Measurements from ENCODE around the gene TAF1B. TPM values are rescaled to one million over a fixed set of nuclear protein-coding genes. Genes with fewer than 3 reads are reported as not detected.

The TAF1B gene
- total RNA-seq, 2 donors from 2014 or later = 15.3 to 19.9 TPM

- ATAC-seq = peak; percentile 57
- Mint-ChIP-seq H3K36me3 (ENCODE audit: low read depth) (peaks cover 2% of the 10 kb centered on the region), H3K27me3 (peaks cover 55% of the 10 kb centered on the region), H3K4me1 (peaks cover 14% of the 10 kb centered on the region), H3K4me3 (peak overlapping the region; percentile 94), H3K27ac (peak overlapping the region; percentile 56)
- DNase-seq = peak in 1 of 3 donors; percentile 54
- H3K9me3 ChIP-seq (ENCODE audit: control insufficient read depth, low read length, poor library complexity, severe bottlenecking) = no peaks in the 10 kb centered on the region
Observed at GRCh38 chr2:9950521-9951271, 107.4 kb downstream of the TAF1B start.

GRCh38 chr2:9951272-9951521, 107.9 kb downstream of the TAF1B start:
- DNase-seq (no peak), ATAC-seq (no peak)
- H3K27ac Mint-ChIP-seq = no peak overlapping the region
- peaks cover 2% of the 10 kb centered on the region for H3K36me3 Mint-ChIP-seq (ENCODE audit: low read depth)
- H3K27me3 Mint-ChIP-seq = peaks cover 50% of the 10 kb centered on the region
- H3K4me3 Mint-ChIP-seq = peak overlapping the region; percentile 94
- peaks cover 14% of the 10 kb centered on the region for H3K4me1 Mint-ChIP-seq
- no peaks in the 10 kb centered on the region for H3K9me3 ChIP-seq (ENCODE audit: control insufficient read depth, low read length, poor library complexity, severe bottlenecking)

DNA sequence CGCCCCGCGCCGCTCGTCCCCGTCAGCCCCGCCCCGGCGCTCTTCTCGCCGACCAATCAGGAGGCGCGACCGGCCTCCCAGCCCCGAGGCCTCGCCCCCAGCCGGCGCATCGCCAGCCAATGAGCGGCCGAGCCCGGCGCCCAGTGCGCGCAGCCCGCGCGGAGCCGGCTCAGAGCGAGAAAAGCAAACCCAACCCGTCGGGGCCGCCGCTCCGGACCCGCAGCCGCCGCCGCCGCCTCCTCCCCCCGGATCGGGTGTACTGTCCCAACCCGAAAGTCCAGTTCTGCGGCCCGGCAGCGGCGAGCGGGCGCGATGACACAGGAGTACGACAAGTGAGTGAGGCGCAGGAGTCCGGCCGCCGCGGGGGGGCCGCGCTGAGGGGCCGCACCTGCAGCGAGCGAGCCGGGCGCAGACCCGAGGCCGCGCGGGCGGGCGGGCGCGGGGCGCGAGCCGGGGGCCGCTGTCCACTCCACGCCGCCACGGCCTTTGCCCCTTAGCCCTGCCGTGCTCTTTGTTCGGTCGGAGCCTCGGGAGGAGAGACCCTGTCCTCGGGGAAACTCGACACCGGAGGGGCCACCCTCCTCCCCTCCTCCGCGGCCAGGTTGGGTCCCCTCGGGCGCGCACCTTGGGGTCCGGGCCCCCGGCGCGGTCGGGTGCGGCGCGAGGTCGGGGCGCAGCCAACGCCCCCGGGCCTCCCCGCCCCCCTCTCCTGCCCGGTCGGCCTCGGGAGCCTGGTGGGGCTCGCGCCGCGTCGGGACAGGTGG, 108.4 kb downstream of the TAF1B start, which contains the start of gene GRHL1:
Gene GRHL1 (plus strand): TSS at position 172 of the 764 bp plus-strand sequence. CDS start 141 bp downstream, at position 313.
- Mint-ChIP-seq H3K27ac (no peak within 1 kb of the TSS), H3K4me1 (peaks cover 14% of the 10 kb centered on the region), H3K27me3 (peaks cover 47% of the 10 kb centered on the region), H3K4me3 (peak within 1 kb of the TSS; percentile 94), H3K36me3 (ENCODE audit: low read depth) (peaks cover 2% of the 10 kb centered on the region)
- DNase-seq (peak; percentile 90 to 94 (median 91)), ATAC-seq (peak; percentile 94)
- no peaks in the 10 kb centered on the region for H3K9me3 ChIP-seq (ENCODE audit: control insufficient read depth, low read length, poor library complexity, severe bottlenecking)

GRCh38 chr2:9952286-9952737, 109.0 kb downstream of the TAF1B start:
- Mint-ChIP-seq H3K36me3 (ENCODE audit: low read depth) (peaks cover 2% of the 10 kb centered on the region), H3K27me3 (peaks cover 47% of the 10 kb centered on the region), H3K27ac (no peak overlapping the region), H3K4me3 (peak overlapping the region; percentile 94), H3K4me1 (peaks cover 14% of the 10 kb centered on the region)
- H3K9me3 ChIP-seq (ENCODE audit: control insufficient read depth, low read length, poor library complexity, severe bottlenecking) = no peaks in the 10 kb centered on the region
- DNase-seq = no peak
- ATAC-seq = no peak

- Mint-ChIP-seq H3K36me3 (ENCODE audit: low read depth) (peaks cover 2% of the 10 kb centered on the region), H3K4me1 (peaks cover 14% of the 10 kb centered on the region), H3K27me3 (peaks cover 51% of the 10 kb centered on the region), H3K27ac (no peak overlapping the region), H3K4me3 (peak overlapping the region; percentile 94)
- no peak for ATAC-seq
- no peak for DNase-seq
- H3K9me3 ChIP-seq (ENCODE audit: control insufficient read depth, low read length, poor library complexity, severe bottlenecking) = no peaks in the 10 kb centered on the region
Observed at GRCh38 chr2:9952856-9953503, 109.7 kb downstream of the TAF1B start.

GRCh38 chr2:9954136-9954535, 110.9 kb downstream of the TAF1B start:
- no peak overlapping the region for H3K27ac Mint-ChIP-seq
- H3K9me3 ChIP-seq (ENCODE audit: control insufficient read depth, low read length, poor library complexity, severe bottlenecking) = no peaks in the 10 kb centered on the region
- ATAC-seq = no peak
- peaks cover 44% of the 10 kb centered on the region for H3K27me3 Mint-ChIP-seq
- H3K4me3 Mint-ChIP-seq = no peak overlapping the region
- H3K4me1 Mint-ChIP-seq = peaks cover 14% of the 10 kb centered on the region
- H3K36me3 Mint-ChIP-seq (ENCODE audit: low read depth) = peaks cover 2% of the 10 kb centered on the region
- DNase-seq = no peak

- Mint-ChIP-seq H3K27me3 (peaks cover 27% of the 10 kb centered on the region), H3K36me3 (ENCODE audit: low read depth) (peaks cover 2% of the 10 kb centered on the region), H3K27ac (no peak overlapping the region), H3K4me3 (no peak overlapping the region), H3K4me1 (peaks cover 5% of the 10 kb centered on the region)
- H3K9me3 ChIP-seq (ENCODE audit: control insufficient read depth, low read length, poor library complexity, severe bottlenecking) = no peaks in the 10 kb centered on the region
- ATAC-seq = no peak
- no peak for DNase-seq
Observed at GRCh38 chr2:9958057-9958456, 114.8 kb downstream of the TAF1B start.

DNA sequence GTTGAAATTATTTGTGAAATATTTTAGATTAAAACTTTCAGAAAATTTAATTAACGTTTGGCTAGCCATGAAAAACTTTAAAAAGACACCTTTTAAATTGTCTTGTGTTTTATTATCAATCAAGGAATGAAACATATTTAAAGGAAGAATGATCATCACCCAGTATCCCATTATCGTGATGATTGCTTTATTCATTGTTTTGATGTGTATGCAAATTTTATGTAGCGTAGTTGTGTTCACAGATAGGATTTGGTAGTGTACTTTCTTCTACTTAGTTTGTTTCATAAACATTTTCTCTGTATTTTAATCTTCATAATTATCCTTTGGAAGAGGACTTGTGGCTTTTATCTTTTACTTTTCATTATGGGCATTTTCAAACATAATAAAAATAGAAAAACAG, 116.0 kb downstream of the TAF1B start:
- ATAC-seq (no peak), DNase-seq (no peak)
- Mint-ChIP-seq H3K27me3 (peaks cover 18% of the 10 kb centered on the region), H3K36me3 (ENCODE audit: low read depth) (peaks cover 2% of the 10 kb centered on the region), H3K4me1 (peaks cover 5% of the 10 kb centered on the region), H3K27ac (no peak overlapping the region), H3K4me3 (no peak overlapping the region)
- no peaks in the 10 kb centered on the region for H3K9me3 ChIP-seq (ENCODE audit: control insufficient read depth, low read length, poor library complexity, severe bottlenecking)

DNA sequence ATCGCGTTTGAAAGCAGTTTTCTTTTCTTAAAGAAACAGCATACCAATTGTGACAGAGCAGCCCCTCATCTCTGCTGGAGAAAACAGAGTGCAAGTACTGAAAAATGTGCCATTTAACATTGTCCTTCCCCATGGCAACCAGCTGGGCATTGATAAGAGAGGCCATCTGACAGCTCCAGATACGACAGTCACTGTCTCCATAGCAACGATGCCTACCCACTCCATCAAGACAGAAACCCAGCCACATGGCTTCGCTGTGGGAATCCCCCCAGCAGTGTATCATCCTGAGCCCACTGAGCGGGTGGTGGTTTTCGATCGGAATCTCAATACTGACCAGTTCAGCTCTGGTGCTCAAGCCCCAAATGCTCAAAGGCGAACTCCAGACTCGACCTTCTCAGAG, 117.7 kb downstream of the TAF1B start:
- Mint-ChIP-seq H3K36me3 (ENCODE audit: low read depth) (peaks cover 2% of the 10 kb centered on the region), H3K27me3 (peaks cover 11% of the 10 kb centered on the region), H3K27ac (no peak overlapping the region), H3K4me1 (peaks cover 10% of the 10 kb centered on the region), H3K4me3 (no peak overlapping the region)
- ATAC-seq = no peak
- no peaks in the 10 kb centered on the region for H3K9me3 ChIP-seq (ENCODE audit: control insufficient read depth, low read length, poor library complexity, severe bottlenecking)
- DNase-seq = no peak

- Mint-ChIP-seq H3K27ac (no peak overlapping the region), H3K27me3 (peaks cover 5% of the 10 kb centered on the region), H3K36me3 (ENCODE audit: low read depth) (peaks cover 2% of the 10 kb centered on the region), H3K4me3 (no peak overlapping the region), H3K4me1 (peaks cover 10% of the 10 kb centered on the region)
- DNase-seq (no peak), ATAC-seq (no peak)
- H3K9me3 ChIP-seq (ENCODE audit: control insufficient read depth, low read length, poor library complexity, severe bottlenecking) = no peaks in the 10 kb centered on the region
Observed at GRCh38 chr2:9964334-9964980, 121.2 kb downstream of the TAF1B start.

DNA sequence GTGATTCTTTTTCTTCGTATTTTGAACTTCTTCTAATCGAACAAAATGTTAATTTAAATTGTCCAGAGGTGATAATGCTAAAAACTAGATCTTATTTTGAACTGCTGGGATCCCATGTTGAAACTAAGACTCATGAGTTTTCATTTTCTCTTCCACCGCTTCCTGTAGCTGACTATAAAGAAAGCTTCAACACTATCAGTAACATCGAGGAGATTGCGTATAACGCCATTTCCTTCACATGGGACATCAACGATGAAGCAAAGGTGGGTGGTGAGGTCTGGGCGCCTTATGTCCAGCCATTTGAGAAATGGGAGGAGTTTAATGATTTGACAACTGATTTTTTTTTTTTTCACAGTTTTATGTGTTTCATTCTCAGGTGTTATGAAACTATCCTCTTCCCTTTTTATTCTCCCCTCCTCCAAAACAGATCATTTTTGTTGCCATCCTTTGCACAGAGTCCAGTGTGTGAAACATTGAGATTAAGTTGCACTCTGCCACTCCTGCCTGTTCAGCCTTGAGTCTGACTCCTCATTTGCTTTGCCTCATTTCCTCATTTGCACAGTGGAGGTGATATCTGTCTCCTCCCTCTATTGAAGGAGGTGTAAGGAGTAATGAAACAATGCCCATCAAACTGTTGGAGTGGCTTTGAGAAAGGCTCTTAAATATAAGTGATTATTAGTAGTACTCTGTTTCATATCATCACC, 122.0 kb downstream of the TAF1B start:
- Mint-ChIP-seq H3K4me3 (peak overlapping the region; percentile 73), H3K4me1 (peaks cover 10% of the 10 kb centered on the region), H3K36me3 (ENCODE audit: low read depth) (peaks cover 2% of the 10 kb centered on the region), H3K27ac (no peak overlapping the region), H3K27me3 (peaks cover 5% of the 10 kb centered on the region)
- ATAC-seq (peak; percentile 54), DNase-seq (no peak)
- H3K9me3 ChIP-seq (ENCODE audit: control insufficient read depth, low read length, poor library complexity, severe bottlenecking) = no peaks in the 10 kb centered on the region

GRCh38 chr2:9966491-9967022, 123.3 kb downstream of the TAF1B start:
- Mint-ChIP-seq H3K4me1 (peaks cover 10% of the 10 kb centered on the region), H3K27ac (no peak overlapping the region), H3K4me3 (no peak overlapping the region), H3K36me3 (ENCODE audit: low read depth) (peaks cover 2% of the 10 kb centered on the region), H3K27me3 (peaks cover 4% of the 10 kb centered on the region)
- DNase-seq (no peak), ATAC-seq (no peak)
- H3K9me3 ChIP-seq (ENCODE audit: control insufficient read depth, low read length, poor library complexity, severe bottlenecking) = no peaks in the 10 kb centered on the region
